NCI-H187 (cell line): ENCODE results near the gene POLD1.

Experiments used
- DNase-seq, 2 experiments: peaks; one replicate each; lab custom pipeline; 2025; lab: John Stamatoyannopoulos, UW

POLD1 gene

DNA sequence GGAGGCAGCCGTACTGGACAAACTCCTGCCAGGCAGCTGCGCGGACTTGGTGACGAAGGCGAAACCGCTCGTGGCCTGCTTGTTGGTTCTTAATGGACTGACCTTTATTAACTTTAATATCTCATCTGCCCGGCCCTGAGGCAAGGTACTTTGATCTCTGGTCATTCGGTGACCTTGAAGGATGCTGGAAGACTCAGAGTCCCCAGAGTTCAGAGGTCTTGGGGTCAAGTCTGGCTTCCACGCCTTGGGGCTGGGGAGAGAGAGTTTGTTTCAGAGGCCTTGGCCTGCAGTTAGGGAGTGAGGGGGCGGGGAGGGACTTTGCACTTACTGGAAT lies 82.5 kb downstream of the POLD1 start:
- DNase-seq = no peak

DNA sequence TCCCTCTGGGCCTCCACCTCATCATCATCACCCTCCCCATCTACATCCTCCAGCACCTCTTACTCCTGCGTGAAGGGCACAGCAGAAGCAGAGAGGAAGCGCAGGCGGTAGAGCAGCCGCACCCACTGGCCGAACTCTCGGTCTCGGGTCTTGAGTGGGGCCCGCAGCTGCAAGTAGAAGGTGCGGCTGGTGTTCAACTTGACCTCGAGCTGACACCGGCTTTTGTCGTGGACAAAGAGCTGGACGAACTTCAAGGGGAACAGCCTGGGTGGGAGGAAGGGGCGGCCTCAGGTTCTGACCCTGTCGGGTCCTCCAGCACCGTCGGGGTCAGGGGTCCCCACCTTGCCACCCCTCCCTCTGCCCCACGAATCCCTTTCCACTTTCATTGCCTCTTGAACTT lies 83.4 kb downstream of the POLD1 start:
- no peak for DNase-seq
